ENCODE data around the gene ZNF488. TPM values are rescaled to one million over a fixed set of nuclear protein-coding genes. Genes with fewer than 3 reads are reported as not detected.

Gene ZNF488
- polyA plus RNA-seq, 1 donor from 2014 or later, result 0.85 TPM

DNA sequence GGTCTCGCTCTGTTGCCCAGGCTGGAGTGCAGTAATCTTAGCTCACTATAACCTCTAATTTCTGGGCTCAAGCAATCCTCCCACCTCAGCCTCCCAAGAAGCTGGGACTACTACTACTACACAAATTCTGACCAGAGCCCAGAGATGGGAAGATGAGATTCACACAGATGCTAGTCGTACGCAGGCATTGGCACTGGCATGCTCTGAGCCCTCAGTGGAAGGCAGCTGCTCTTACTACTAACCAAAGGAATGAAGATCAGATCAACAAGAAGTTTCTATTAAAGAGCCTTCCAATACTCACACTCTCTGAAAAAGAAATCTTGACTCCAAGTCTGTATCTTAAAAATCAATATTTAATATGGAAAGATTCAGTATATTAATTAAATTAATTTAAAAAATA, 51.1 kb downstream of the ZNF488 start:
- Histone ChIP-seq H3K27ac (ENCODE audit: low read length) (no peak overlapping the region), H3K9me2 (ENCODE audit: insufficient read depth, low read length) (no peaks in the 10 kb centered on the region), H3K4me3 (ENCODE audit: low read length) (no peak overlapping the region), H3F3A (ENCODE audit: insufficient read depth, low read length, poor library complexity, severe bottlenecking) (no peaks in the 10 kb centered on the region), H3K79me2 (replicated peaks; ENCODE audit: insufficient read depth, low read length) (no peaks in the 10 kb centered on the region), H3K9me3 (ENCODE audit: low read length) (no peaks in the 10 kb centered on the region), H2AFZ (ENCODE audit: low read depth, low read length) (no peak overlapping the region), H3K36me3 (ENCODE audit: insufficient read depth, low read length) (no peaks in the 10 kb centered on the region), H3K4me2 (ENCODE audit: low read length) (no peak overlapping the region), H3K9ac (ENCODE audit: low read length) (no peak overlapping the region), H4K20me1 (ENCODE audit: insufficient read depth) (no peaks in the 10 kb centered on the region), H3K27me3 (ENCODE audit: insufficient read depth, low read depth, low read length) (no peaks in the 10 kb centered on the region)
- TF ChIP-seq EP300 (conservative IDR thresholded peaks at IDR 0.05; ENCODE audit: poor library complexity, severe bottlenecking), result no peak
- no peak for TF ChIP-seq EZH2 (IDR thresholded peaks at IDR 0.05; ENCODE audit: borderline replicate concordance, insufficient read depth, low read length, poor library complexity, severe bottlenecking)
- TF ChIP-seq, protein P1, sequence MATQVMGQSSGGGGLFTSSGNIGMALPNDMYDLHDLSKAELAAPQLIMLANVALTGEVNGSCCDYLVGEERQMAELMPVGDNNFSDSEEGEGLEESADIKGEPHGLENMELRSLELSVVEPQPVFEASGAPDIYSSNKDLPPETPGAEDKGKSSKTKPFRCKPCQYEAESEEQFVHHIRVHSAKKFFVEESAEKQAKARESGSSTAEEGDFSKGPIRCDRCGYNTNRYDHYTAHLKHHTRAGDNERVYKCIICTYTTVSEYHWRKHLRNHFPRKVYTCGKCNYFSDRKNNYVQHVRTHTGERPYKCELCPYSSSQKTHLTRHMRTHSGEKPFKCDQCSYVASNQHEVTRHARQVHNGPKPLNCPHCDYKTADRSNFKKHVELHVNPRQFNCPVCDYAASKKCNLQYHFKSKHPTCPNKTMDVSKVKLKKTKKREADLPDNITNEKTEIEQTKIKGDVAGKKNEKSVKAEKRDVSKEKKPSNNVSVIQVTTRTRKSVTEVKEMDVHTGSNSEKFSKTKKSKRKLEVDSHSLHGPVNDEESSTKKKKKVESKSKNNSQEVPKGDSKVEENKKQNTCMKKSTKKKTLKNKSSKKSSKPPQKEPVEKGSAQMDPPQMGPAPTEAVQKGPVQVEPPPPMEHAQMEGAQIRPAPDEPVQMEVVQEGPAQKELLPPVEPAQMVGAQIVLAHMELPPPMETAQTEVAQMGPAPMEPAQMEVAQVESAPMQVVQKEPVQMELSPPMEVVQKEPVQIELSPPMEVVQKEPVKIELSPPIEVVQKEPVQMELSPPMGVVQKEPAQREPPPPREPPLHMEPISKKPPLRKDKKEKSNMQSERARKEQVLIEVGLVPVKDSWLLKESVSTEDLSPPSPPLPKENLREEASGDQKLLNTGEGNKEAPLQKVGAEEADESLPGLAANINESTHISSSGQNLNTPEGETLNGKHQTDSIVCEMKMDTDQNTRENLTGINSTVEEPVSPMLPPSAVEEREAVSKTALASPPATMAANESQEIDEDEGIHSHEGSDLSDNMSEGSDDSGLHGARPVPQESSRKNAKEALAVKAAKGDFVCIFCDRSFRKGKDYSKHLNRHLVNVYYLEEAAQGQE (IDR thresholded peaks at IDR 0.05; ENCODE audit: borderline replicate concordance), result no peak
- no peak for TF ChIP-seq MXI1 (conservative IDR thresholded peaks at IDR 0.05; ENCODE audit: poor library complexity, severe bottlenecking)
- TF ChIP-seq, protein P2, sequence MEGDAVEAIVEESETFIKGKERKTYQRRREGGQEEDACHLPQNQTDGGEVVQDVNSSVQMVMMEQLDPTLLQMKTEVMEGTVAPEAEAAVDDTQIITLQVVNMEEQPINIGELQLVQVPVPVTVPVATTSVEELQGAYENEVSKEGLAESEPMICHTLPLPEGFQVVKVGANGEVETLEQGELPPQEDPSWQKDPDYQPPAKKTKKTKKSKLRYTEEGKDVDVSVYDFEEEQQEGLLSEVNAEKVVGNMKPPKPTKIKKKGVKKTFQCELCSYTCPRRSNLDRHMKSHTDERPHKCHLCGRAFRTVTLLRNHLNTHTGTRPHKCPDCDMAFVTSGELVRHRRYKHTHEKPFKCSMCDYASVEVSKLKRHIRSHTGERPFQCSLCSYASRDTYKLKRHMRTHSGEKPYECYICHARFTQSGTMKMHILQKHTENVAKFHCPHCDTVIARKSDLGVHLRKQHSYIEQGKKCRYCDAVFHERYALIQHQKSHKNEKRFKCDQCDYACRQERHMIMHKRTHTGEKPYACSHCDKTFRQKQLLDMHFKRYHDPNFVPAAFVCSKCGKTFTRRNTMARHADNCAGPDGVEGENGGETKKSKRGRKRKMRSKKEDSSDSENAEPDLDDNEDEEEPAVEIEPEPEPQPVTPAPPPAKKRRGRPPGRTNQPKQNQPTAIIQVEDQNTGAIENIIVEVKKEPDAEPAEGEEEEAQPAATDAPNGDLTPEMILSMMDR (IDR thresholded peaks at IDR 0.05; ENCODE audit: poor library complexity, severe bottlenecking), result no peak
- TF ChIP-seq TAF1 (IDR thresholded peaks at IDR 0.05; ENCODE audit: low read depth), result no peak
- no peak for TF ChIP-seq SMC3 (conservative IDR thresholded peaks at IDR 0.05; ENCODE audit: poor library complexity)
- TF ChIP-seq RAD21 (conservative IDR thresholded peaks at IDR 0.05), result no peak
- TF ChIP-seq POLR2AphosphoS5 (IDR thresholded peaks at IDR 0.05), result no peak

DNA sequence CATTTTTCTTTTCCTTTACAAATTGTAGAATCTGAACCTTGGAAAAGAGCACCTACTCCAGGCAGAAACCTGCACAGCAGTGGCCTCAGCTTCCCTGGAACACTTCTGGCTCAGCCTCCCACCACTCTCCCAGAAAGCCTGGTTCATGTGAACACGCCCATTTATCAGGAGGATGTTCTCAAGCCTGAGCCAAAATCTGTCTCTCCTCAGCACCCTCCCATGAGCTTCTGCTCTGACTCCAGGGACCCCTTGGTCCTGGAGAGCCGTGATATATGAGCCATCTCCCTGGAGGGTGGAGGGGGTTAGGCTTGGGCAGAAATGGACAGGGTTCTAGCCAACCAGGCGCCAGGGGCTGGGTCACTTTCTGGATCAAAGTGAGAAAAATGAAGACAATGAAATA, 51.7 kb downstream of the ZNF488 start:
- H2AFZ ChIP-seq (ENCODE audit: low read depth, low read length), result no peak overlapping the region
- H3F3A ChIP-seq (ENCODE audit: insufficient read depth, low read length, poor library complexity, severe bottlenecking), result no peaks in the 10 kb centered on the region
- no peak overlapping the region for H3K4me2 ChIP-seq (ENCODE audit: low read length)
- H3K4me3 ChIP-seq (ENCODE audit: low read length), result no peak overlapping the region
- H3K79me2 ChIP-seq (replicated peaks; ENCODE audit: insufficient read depth, low read length), result no peaks in the 10 kb centered on the region
- no peaks in the 10 kb centered on the region for H3K9me2 ChIP-seq (ENCODE audit: insufficient read depth, low read length)
- no peaks in the 10 kb centered on the region for H4K20me1 ChIP-seq (ENCODE audit: insufficient read depth)
- no peak overlapping the region for H3K27ac ChIP-seq (ENCODE audit: low read length)
- H3K36me3 ChIP-seq (ENCODE audit: insufficient read depth, low read length), result no peaks in the 10 kb centered on the region
- no peaks in the 10 kb centered on the region for H3K9me3 ChIP-seq (ENCODE audit: low read length)
- no peak for TF ChIP-seq MXI1 (conservative IDR thresholded peaks at IDR 0.05; ENCODE audit: poor library complexity, severe bottlenecking)
- TF ChIP-seq EZH2 (IDR thresholded peaks at IDR 0.05; ENCODE audit: borderline replicate concordance, insufficient read depth, low read length, poor library complexity, severe bottlenecking), result no peak
- TF ChIP-seq RAD21 (conservative IDR thresholded peaks at IDR 0.05), result no peak
- no peak for TF ChIP-seq POLR2AphosphoS5 (IDR thresholded peaks at IDR 0.05)
- TF ChIP-seq SMC3 (conservative IDR thresholded peaks at IDR 0.05; ENCODE audit: poor library complexity), result no peak
- TF ChIP-seq, protein P2 (IDR thresholded peaks at IDR 0.05; ENCODE audit: poor library complexity, severe bottlenecking), result no peak
- TF ChIP-seq TAF1 (IDR thresholded peaks at IDR 0.05; ENCODE audit: low read depth), result no peak
- no peak for TF ChIP-seq EP300 (conservative IDR thresholded peaks at IDR 0.05; ENCODE audit: poor library complexity, severe bottlenecking)
- TF ChIP-seq, protein P1 (IDR thresholded peaks at IDR 0.05; ENCODE audit: borderline replicate concordance), result no peak
- H3K9ac ChIP-seq (ENCODE audit: low read length), result no peak overlapping the region
- no peaks in the 10 kb centered on the region for H3K27me3 ChIP-seq (ENCODE audit: insufficient read depth, low read depth, low read length)

Measured in neural cell (in vitro differentiated cells).